HG03103 (cell line): Measurements from ENCODE around the gene EHBP1.
"Not testable (repeated sequence)": the region's sequence is repeated elsewhere in the genome, so short reads cannot be mapped to it uniquely, and the experiment has no call there.

Source experiments
- ATAC-seq: cut with Tn5 transposase; IDR thresholded peaks from one replicate; pipeline ENCODE4 v1.9.1; 2021; ENCODE audit warnings: low read depth; ENCODE audit not compliant: unreplicated experiment

Gene EHBP1

GRCh38 chr2:63057249-63058143 lies 352.0 kb downstream of the EHBP1 start:
- no peak for ATAC-seq

- ATAC-seq, result no peak
Observed at GRCh38 chr2:63058144-63058920, 352.8 kb downstream of the EHBP1 start.

- no peak for ATAC-seq
Observed at GRCh38 chr2:63058921-63059792, 353.6 kb downstream of the EHBP1 start.

- no peak for ATAC-seq
Observed at GRCh38 chr2:63059793-63060471, 354.4 kb downstream of the EHBP1 start.

- no peak for ATAC-seq
Observed at GRCh38 chr2:63060472-63060991, 355.0 kb downstream of the EHBP1 start.

GRCh38 chr2:63064197-63064596 lies 358.7 kb downstream of the EHBP1 start:
- no peak for ATAC-seq

- no peak for ATAC-seq
Observed at GRCh38 chr2:63064661-63065060, 359.1 kb downstream of the EHBP1 start.

GRCh38 chr2:63066265-63066664 lies 360.8 kb downstream of the EHBP1 start:
- no peak for ATAC-seq

GRCh38 chr2:63066838-63067237 lies 361.3 kb downstream of the EHBP1 start:
- no peak for ATAC-seq

- ATAC-seq, result no peak
Observed at GRCh38 chr2:63071664-63072063, 366.2 kb downstream of the EHBP1 start.

- ATAC-seq, result no peak
Observed at GRCh38 chr2:63073994-63074393, 368.5 kb downstream of the EHBP1 start.

GRCh38 chr2:63074399-63074798 lies 368.9 kb downstream of the EHBP1 start:
- not testable (repeated sequence) for ATAC-seq

- ATAC-seq, result no peak
Observed at GRCh38 chr2:63078852-63079606, 373.5 kb downstream of the EHBP1 start.

- no peak for ATAC-seq
Observed at GRCh38 chr2:63081404-63081803, 375.9 kb downstream of the EHBP1 start.

GRCh38 chr2:63086687-63087086 lies 381.2 kb downstream of the EHBP1 start:
- ATAC-seq, result no peak

- no peak for ATAC-seq
Observed at GRCh38 chr2:63092401-63092800, 386.9 kb downstream of the EHBP1 start.

GRCh38 chr2:63092857-63093256 lies 387.3 kb downstream of the EHBP1 start:
- no peak for ATAC-seq

GRCh38 chr2:63093502-63093901 lies 388.0 kb downstream of the EHBP1 start:
- ATAC-seq, result no peak
